Fibroblast of mammary gland (primary cell): Measurements from ENCODE around the gene DDAH2.

Experiments used
- DNase-seq: peaks from one replicate; pipeline ENCODE4 v3.0.0-alpha.2; 2010; ENCODE audit warnings: low read depth
- H3K4me3 ChIP-seq: 2 replicates; pipeline ENCODE4 v1.5.1; 2011; ENCODE audit warnings: low read depth, mild to moderate bottlenecking, low read length, moderate library complexity; ENCODE audit not compliant: control insufficient read depth
- CTCF ChIP-seq: conservative IDR thresholded peaks from 2 replicates; pipeline ENCODE4 v1.5.1; 2011; ENCODE audit warnings: low read depth, low read length, inconsistent platforms; ENCODE audit not compliant: control insufficient read depth, insufficient read depth

Gene DDAH2

GRCh38 chr6:31765910-31766794 is 37.1 kb upstream of the DDAH2 start:
- H3K4me3 ChIP-seq: no peak overlapping the region
- TF ChIP-seq CTCF: no peak
- no peak for DNase-seq

- TF ChIP-seq CTCF: no peak
- H3K4me3 ChIP-seq: no peak overlapping the region
- no peak for DNase-seq
Measured at GRCh38 chr6:31765559-31765909, 36.4 kb upstream of the DDAH2 start.

- TF ChIP-seq CTCF: no peak
- DNase-seq: no peak
- H3K4me3 ChIP-seq: no peak overlapping the region
Measured at GRCh38 chr6:31764198-31764597, 35.1 kb upstream of the DDAH2 start.

GRCh38 chr6:31763619-31763940 is 34.5 kb upstream of the DDAH2 start:
- TF ChIP-seq CTCF: no peak
- no peak overlapping the region for H3K4me3 ChIP-seq
- DNase-seq: peak; percentile 33

- H3K4me3 ChIP-seq: no peak overlapping the region
- no peak for DNase-seq
- no peak for TF ChIP-seq CTCF
Measured at GRCh38 chr6:31762878-31763618, 33.9 kb upstream of the DDAH2 start.

- no peak for DNase-seq
- no peak within 1 kb of the TSS for H3K4me3 ChIP-seq
- no peak for TF ChIP-seq CTCF
Measured at GRCh38 chr6:31762356-31762755, 33.3 kb upstream of the DDAH2 start, which contains the start of gene SAPCD1. Gene SAPCD1, plus strand, starts transcription at chr6:31762656. Its CDS starts 399 bp downstream, at chr6:31763055.
